NCI-H2227 (cell line): Measurements from ENCODE around the gene RNF114.
A peak's percentile ranks its signal among the peaks of the same experiment; 100 is the strongest.
"Not testable (repeated sequence)": the region's sequence is repeated elsewhere in the genome, so short reads cannot be mapped to it uniquely, and the experiment has no call there.

Experiments
- DNase-seq: peaks from one replicate; lab custom pipeline; 2025; ENCODE audit not compliant: unreplicated experiment; lab: John Stamatoyannopoulos, UW

Gene RNF114

GRCh38 chr20:49961413-49961812 lies 25.2 kb downstream of the RNF114 start:
- no peak for DNase-seq

- DNase-seq = peak; percentile 68
These were observed 29.0 kb downstream of the RNF114 start for GRCh38 chr20:49964964-49965780.

- DNase-seq = no peak
These were observed 29.6 kb downstream of the RNF114 start for GRCh38 chr20:49965781-49966305.

- DNase-seq = no peak
These were observed 30.7 kb downstream of the RNF114 start for GRCh38 chr20:49966861-49967260.

- no peak for DNase-seq
These were observed 33.0 kb downstream of the RNF114 start for GRCh38 chr20:49969234-49969633.

- DNase-seq = no peak
These were observed 33.7 kb downstream of the RNF114 start for GRCh38 chr20:49969946-49970345.

- DNase-seq = no peak
These were observed 34.3 kb downstream of the RNF114 start for GRCh38 chr20:49970498-49970897.

- DNase-seq = no peak
These were observed 37.8 kb downstream of the RNF114 start for GRCh38 chr20:49973981-49974380.

- no peak for DNase-seq
These were observed 40.3 kb downstream of the RNF114 start for GRCh38 chr20:49976542-49976941.

- not testable (repeated sequence) for DNase-seq
These were observed 41.5 kb downstream of the RNF114 start for GRCh38 chr20:49977740-49978139.

- no peak for DNase-seq
These were observed 42.5 kb downstream of the RNF114 start for GRCh38 chr20:49978685-49979029.

- DNase-seq = peak; percentile 84
These were observed 43.0 kb downstream of the RNF114 start for GRCh38 chr20:49979030-49979832.

- no peak for DNase-seq
These were observed 44.2 kb downstream of the RNF114 start for GRCh38 chr20:49980140-49981008.

GRCh38 chr20:49981218-49982071 lies 45.2 kb downstream of the RNF114 start:
- DNase-seq = no peak

GRCh38 chr20:49982072-49982345 lies 45.8 kb downstream of the RNF114 start:
- DNase-seq = no peak

- peak; percentile 95 for DNase-seq
These were observed 46.3 kb downstream of the RNF114 start, which contains the start of gene SNAI1 for GRCh38 chr20:49982346-49983122. Gene SNAI1, plus strand, starts transcription at chr20:49982980. Its CDS starts 80 bp downstream, at chr20:49983060.

- no peak for DNase-seq
These were observed 47.1 kb downstream of the RNF114 start for GRCh38 chr20:49983123-49983847.

- DNase-seq = no peak
These were observed 47.7 kb downstream of the RNF114 start for GRCh38 chr20:49983848-49984408.
